Central memory CD4-positive, alpha-beta T cell (primary cell): ENCODE data around the gene FGF16.
"Not testable (repeated sequence)": the region's sequence is repeated elsewhere in the genome, so short reads cannot be mapped to it uniquely, and the experiment has no call there.

Experiments
- DNase-seq: peaks from one replicate; pipeline ENCODE4 v3.0.0; 2022
- total RNA-seq, 3 experiments: gene quantifications; one replicate each; lab custom pipeline; 2026; lab: John Stamatoyannopoulos, UW

FGF16 gene
- total RNA-seq: 0 reads per million in 3 experiments

DNA sequence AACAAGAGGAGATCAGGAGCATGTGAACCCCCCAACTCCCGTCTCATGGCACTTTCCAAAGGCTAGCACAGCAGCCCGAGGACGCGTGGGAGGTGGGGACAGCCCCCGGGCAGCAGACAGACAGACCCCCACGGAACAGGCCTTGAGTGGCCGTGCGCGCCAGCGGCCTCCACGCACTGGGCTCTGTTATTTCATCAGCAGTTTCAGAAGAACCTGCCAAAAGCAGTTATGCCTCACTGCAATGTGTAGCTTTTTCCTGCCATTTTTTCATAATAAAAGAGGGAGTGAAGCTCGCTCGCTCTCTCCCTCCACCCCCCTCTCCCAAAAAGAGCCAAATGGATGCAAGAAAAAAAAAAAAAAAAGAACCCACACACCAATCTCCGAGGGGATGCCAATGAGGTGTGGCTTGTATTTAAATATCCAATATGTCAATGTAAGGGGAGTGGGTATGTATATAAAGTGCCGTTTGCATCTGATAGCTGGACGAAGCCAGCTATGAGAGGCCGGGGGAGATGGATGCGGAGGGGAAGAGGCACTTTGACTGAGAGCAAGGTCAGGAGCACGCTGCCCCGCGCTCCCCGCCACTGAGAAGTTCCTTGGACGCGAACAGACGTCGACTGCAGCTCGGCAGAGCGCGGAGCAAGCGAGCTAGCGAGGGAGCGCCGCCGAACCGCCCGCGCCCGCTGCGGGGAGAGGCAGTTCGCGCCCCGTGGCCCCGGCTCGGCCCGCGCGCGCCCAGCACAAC is at the start of gene FGF16:
Gene FGF16 (plus strand): TSS at position 482 of the 745 bp plus-strand sequence. CDS start 286 bp downstream, outside the sequence.
- DNase-seq: no peak

- no peak for DNase-seq
These were observed 48.7 kb upstream of the FGF16 start for GRCh38 chrX:77398330-77398954.

- DNase-seq: no peak
These were observed 42.8 kb upstream of the FGF16 start for GRCh38 chrX:77404419-77404818.

- DNase-seq: not testable (repeated sequence)
These were observed 39.4 kb upstream of the FGF16 start for GRCh38 chrX:77407821-77408220.

DNA sequence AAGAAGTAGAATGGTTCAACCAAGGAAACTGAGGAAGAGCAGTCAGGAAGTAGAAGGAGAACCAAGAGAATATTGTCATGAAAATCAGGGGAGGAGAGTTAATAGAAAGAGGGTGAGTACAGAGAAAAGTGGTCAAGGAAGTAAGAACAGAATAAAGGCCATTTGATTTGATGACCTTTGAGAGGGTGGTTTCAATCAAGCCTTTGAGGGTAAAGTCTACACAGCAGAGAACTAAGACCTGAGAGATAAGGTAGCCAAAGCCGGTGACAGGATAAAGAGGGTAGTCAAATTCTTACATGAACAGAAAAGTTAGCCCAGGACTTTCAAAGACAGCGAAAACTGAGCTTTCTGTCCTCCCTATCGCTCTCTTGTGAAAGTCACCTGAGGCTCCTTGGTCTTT is 34.6 kb upstream of the FGF16 start:
- DNase-seq: no peak

DNA sequence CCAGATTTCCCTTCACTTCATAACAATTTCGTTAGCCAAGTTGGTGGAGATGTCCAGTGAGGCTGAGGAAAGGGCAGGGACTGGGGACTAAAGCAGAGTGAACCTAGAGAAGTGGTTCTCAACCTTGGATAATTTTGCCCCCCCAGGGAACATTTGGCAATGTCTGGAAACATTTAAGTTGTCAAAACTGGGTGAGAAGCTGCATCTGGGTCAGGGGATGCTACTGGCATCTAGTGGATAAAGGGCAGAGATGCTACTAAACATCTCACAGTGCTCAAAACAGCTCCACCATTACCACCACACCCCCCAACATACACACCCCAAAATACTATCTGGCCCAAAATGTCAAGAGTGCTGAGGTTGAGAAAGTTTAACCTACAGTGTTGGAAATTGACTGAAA is 32.0 kb upstream of the FGF16 start:
- no peak for DNase-seq

DNA sequence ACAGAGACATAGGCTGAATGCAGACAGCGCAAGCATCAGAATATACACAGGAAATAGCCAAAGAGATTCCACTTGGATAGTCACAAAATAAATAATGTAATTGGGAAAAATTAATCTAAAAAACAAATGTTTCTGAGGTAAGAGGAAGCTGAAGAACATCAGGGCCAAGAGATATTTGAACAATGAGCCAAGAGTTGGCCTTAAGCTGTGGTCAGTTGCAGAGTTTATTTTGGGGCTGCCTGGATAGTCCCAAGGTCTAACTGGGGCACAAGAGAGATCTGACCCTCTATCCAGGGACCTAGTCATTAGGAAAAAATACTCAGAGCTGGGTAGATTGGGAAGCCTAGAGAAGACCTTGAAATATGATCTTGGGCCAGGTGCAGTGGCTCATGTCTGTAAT is 31.3 kb upstream of the FGF16 start:
- DNase-seq: no peak

GRCh38 chrX:77422891-77423648 is 24.1 kb upstream of the FGF16 start:
- DNase-seq: no peak

DNA sequence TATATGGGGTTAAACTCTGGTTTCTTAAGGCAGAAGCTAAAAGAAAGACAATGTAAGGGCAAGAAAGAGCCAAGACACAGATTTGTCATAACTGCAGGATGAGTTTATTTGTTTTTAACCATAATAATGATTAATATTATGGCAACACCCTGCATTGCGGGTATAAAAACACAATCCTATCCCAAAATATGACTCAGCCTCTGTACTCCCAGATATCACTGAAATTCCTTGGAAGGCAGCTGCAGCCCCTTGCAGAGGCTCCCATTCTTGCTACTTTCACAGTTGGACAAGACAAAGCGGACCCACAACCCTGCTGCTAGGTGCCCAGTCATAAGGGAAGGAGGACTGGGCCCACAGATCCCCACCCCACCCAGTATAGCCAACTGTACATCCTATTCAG is 20.4 kb upstream of the FGF16 start:
- DNase-seq: no peak

DNA sequence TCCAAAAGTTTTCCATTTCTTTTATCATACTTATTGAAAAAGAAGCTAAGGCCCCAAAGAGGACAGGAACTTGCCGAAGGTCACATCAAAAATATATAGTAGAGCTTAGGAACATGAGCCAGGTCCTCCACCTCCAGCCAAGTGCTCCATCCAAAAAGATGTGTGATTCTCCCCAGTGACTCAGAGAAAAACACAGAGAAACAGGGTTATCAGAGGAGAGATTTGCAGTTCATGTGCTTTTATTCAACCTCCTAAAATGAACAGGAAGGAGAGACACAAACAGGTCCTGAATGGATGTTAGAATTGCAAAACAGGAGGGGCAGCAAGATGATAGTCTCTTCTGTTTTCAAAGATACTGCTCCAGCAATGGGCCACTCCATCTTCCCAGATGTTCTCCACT is 19.6 kb upstream of the FGF16 start:
- no peak for DNase-seq

DNA sequence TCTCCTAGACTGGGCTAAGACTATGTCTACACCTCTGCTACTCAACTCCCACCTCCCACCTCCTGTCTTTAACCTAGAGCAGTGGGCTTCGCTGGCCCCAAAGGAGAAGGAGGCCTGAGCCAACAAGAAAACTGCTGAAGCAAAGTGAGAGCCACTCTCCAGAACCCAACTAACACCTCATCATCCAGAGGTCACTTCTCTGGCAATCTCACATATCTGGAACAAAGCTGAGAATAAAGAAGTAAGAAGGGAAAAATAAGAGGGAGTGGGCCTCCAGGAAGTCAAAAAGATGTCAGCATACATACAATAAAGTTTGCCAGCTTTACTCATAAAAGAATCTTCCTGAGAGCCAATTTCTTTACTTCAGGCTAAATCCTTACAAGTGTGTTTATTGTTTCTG is 18.6 kb upstream of the FGF16 start:
- no peak for DNase-seq

- no peak for DNase-seq
These were observed 16.0 kb upstream of the FGF16 start for GRCh38 chrX:77431227-77431626.

- DNase-seq: no peak
These were observed 14.2 kb upstream of the FGF16 start for GRCh38 chrX:77433001-77433400.

DNA sequence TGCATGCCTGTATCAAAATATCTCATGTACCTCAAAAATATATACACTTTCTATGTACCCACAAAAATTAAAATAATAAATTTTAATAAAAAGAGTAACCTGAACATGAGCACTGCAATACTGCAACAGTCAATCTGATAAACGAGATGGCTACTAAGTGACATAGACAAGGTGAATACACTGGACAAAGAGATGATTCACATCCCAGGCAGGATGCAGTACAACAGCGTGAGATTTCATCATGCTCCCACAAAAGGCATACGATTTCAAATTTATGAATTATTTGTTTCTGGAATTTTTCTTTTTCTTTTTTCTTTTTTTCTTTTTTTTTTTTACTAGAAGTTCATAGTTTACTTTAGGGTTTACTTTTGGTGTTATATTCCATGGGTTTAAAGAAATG is 12.2 kb upstream of the FGF16 start:
- DNase-seq: no peak

- no peak for DNase-seq
These were observed 10.9 kb upstream of the FGF16 start for GRCh38 chrX:77436271-77436670.

DNA sequence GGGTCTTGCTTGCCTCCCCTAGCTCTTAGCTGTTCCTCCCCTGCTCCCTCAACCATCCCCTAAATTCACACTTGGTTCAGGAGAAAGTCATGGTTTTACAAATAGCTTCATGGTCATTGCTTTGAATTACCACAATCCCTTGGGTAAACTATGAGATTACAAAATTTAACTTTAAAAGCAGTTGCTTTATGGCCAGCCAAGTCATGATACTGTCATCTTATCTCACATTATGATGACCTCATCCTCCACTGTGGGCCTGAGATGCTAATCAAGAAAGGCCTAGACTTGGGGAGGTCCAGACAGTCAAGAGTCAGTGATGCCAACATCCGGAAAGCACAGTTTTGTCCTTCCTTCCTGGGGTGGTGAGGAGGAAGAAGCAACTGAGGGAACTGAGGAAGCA is 10.5 kb upstream of the FGF16 start:
- DNase-seq: no peak

- DNase-seq: no peak
These were observed 6.9 kb upstream of the FGF16 start for GRCh38 chrX:77440330-77440729.

- no peak for DNase-seq
These were observed 6.2 kb upstream of the FGF16 start for GRCh38 chrX:77441033-77441432.

GRCh38 chrX:77441479-77441878 is 5.7 kb upstream of the FGF16 start:
- no peak for DNase-seq

DNA sequence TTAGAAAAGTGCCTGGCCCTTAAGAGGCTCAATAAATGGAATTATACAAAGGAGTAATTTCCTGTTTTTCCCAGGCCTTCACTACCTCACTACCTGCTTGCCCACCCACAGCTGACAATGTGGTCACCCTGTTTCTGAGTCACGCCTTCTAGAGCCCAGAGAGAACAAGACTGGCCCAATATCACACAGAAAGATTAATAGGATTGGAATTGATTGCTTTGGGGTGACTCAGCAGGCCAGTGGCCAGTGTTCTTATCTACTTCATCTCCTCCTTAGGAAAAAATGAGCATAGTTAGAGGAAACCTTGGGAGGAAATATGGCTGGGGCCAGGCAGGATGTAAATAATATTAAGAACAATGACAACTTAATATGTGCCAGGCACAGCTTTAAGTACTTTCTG is 4.5 kb upstream of the FGF16 start:
- no peak for DNase-seq

- DNase-seq: no peak
These were observed 3.1 kb upstream of the FGF16 start for GRCh38 chrX:77444075-77444474.

GRCh38 chrX:77444545-77444944 is 2.6 kb upstream of the FGF16 start:
- DNase-seq: no peak

- DNase-seq: no peak
These were observed 1.1 kb upstream of the FGF16 start for GRCh38 chrX:77446029-77446585.
